GM18858 (cell line): ENCODE measurements around the gene DYNC1LI1.
"Not testable (repeated sequence)": the region's sequence is repeated elsewhere in the genome, so short reads cannot be mapped to it uniquely, and the experiment has no call there.

Experiments
- ATAC-seq: cut with Tn5 transposase; IDR thresholded peaks from one replicate; pipeline ENCODE4 v1.9.1; 2021; ENCODE audit not compliant: unreplicated experiment

The DYNC1LI1 gene

DNA sequence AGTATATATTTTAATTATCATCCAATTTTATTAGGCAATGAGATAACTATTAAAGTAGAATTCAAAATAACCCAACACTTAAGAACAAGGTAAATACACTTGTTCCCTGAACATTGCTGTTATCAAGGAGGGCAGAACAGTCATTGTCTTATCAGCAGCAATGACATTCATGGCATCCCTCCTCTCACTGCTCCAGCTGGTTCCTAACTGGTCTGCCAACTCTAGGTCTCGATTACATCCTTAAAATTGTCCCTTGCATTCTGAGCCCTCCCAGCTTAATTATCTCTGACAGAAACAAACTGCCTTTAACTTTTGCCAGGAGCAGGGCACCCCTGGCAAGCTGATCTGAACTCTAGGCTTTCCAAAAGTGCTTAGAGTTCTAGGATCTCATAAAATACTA lies 14.0 kb upstream of the DYNC1LI1 start:
- no peak for ATAC-seq

DNA sequence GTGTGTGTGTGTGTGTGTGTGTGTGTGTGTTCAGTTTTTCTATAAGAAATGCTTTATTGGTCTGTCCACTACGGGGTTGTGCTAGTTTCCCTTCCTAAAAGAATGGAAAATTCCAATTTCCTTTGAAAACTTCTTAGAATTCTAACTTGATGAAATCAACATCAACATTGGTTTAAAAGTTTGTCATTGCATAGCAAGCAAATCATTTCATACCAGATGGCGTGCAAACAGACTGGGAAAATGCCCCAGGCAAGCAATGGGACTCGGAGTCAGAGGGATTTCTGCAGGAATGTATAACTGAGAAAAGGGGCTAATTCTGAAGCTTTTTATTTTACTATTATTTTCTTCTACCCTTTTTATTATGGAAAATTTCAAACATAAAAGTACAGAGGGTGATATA lies 13.1 kb upstream of the DYNC1LI1 start:
- no peak for ATAC-seq

DNA sequence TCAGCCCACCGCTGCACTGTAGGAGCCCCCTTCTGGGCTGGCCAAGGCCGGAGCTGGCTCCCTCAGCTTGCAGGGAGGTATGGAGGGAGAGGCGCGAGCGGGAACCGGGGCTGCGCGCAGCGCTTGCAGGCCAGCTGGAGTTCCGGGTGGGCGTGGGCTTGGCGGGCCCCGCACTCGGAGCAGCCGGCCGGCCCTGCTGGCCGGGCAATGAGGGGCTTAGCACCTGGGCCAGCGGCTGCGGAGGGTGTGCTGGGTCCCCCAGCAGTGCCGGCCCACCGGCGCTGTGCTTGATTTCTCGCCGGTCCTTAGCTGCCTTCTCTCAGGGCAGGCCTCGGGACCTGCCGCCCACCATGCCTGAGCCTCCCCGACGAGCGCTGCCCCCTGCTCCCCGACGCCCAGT lies 8.0 kb upstream of the DYNC1LI1 start:
- ATAC-seq, result not testable (repeated sequence)

DNA sequence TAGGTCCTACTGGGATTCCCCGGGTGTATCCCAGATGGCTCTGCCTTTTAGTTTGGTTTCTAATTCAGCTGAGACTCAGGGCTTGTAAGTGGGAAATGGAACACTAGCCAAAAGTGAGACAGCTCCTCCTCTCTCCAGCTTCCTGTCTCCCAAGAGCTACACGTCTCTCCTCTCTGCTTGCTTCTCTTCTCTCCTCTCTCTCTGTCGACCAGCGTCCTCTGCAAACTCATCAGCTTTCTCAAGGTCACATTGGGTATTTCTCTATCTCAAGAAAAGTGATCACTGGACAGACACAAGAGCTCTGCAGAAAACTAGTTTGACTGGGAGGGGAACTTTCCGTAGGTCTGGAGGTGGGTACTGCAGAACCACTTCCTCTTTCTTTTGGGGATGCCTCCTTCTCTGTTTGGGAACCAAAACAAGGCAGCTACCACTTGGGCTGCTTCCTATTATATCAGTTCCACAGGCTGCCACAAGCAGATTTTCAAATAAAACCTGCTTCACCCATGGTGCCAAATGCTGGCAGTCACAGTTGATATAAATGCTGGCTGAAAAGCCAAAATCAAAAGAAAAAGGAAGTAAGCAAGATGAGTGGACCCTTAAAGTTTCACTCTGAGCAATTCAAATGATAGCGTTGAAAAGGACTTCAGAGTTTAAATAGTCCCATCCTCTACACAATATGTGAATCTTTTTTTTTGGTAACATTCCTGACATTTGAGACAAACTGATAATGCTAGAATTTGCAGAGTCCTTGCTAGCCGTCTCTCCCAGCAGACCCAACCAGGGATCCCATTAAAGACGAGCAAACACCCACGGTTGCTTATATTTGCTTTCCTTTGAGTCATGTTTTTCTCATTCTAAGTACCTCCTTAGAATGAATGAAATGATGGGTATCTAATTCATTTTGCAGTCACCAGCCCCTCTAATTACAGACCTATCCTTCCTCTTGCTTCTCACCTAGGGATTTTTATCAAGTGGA lies 7.2 kb upstream of the DYNC1LI1 start:
- ATAC-seq, result peak; percentile 93

DNA sequence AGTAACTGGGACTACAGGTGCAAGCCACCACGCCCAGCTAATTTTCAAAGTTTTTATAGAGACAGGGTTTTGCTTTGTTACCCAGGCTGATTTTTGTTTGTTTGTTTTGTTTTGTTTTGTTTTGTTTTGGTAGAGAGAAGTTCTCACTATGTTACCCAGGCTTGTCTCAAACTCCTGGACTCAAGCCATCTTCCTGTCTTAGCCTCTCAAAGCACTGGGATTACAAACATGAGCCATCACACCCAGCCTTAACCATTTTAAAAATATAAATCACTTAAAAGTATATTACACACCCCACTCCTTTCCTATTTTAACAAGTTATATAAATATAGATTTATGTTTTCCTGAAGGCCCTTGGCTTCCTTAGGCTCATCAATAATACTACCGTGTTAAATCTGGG lies 6.5 kb upstream of the DYNC1LI1 start:
- ATAC-seq, result no peak

DNA sequence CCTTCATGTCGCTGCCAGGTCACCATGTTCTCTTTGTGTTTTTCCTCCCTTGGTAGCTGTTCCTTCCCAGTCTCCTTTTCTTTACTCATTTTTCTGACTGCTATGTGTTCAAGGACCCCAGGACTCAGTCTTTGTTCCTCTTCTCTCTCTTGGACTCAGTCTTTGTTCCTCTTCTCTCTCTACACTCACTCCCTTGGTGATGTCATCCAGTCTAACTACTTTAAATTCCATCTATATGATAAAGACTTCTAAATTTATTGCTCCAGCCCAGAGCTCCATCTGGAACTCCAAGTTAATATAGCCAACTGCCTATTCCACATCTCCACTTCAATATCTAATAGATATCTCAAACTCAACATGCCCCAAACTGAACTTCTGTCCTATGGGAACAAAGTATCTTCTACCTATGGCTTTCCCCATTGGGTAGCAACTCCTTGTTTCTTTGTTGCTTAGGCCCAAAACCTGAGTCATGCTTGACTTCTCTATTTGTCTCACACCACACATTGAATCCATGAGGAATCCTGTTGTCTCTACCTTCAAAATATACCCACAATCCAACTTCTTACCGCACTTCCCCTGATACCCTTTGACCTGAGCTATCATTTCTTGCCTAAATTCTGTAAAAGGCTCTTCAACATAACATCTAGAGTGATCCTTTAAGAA lies 4.9 kb upstream of the DYNC1LI1 start:
- ATAC-seq, result no peak

DNA sequence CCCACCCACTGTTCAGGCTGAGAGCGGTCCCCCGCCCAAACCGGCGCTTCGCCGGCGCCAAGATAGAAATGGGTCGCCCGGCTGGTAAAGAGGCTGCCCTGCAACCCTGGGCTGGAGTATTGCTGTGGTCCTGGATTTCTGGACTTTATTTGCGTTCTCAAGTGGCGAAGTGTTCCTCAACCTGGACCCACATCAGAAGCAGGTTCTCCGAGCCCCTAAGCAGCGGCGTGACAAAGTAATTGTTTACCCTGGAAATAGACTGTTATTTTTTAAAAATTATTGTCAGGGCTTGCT lies 481 bp upstream of the DYNC1LI1 start:
- no peak for ATAC-seq

DNA sequence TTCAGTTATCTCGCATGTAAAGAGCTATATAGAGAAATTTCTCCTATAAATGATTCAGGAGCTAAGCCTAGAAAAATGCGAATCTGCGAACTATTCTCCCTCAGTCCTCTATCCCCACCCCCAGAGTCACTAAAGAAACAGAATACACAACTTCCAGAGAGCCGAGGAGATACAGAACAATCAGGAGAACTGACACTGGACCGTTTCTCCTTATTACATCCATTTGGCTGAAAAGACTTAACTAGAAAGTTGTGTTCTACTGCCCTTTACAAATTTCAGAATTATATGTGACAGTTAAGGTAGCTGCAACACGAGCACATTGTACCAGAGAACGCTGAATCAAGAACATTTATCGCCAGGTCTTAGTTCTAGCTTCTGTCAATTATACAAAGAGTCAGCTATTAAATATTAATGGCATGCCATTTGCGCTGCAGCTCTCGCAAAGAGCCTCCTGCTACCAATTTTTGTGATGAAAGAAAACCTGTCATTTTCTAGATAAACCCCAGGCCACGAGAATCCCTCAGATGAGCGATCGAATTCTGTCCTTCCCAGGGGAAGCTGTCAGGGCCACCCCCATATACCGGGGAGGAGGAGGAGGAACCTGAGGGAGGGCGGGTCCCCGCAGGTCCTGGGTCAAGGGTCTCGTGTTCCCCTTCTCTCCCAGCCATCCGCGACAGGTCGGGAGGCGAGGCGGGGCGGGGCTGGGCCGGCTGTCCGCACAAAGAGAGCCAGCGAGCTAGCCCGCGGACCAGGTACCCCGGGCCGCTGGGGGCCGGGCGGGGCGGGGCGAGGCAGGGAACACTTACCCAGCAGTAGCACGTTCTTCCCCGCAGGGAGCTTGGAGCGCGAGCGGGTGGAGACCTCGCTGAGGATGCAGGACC lies 878 bp downstream of the DYNC1LI1 start:
- peak; percentile 45 for ATAC-seq

DNA sequence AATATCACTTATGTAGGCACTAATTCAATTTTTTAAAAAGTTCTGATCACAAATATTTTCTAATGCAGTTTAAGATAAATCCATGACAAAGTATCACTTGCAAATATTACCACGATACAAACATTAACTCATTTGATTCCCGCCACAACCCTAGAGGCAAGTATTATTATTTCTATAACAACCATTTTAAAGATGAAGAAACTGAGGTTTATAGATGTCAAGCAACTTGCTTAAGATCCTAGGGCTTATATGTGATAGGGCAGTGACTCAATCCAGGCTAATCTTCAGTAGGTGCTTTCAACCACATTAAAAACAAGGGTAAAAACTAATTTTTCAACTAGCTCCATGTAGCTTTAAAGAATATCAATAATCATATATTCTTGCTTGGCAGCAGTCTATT lies 1.7 kb downstream of the DYNC1LI1 start:
- no peak for ATAC-seq

DNA sequence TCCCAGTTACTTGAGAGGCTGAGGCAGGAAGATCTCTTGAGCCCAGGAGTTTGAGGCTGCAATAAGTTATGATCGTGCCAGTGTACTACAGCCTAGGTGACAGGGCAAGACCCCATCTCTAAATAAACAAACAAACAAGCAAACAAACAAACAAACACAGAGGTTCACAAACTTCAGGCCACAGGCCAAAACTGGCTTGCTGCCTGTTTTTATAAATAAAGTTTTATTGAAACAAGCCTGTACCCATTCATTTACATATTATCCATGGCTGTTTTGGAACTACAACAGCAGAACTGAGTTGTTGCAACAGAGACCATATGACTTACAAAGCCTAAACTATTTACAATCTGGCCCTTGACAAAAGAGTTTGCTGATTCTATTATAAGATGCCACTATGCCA lies 6.5 kb downstream of the DYNC1LI1 start:
- ATAC-seq, result no peak

DNA sequence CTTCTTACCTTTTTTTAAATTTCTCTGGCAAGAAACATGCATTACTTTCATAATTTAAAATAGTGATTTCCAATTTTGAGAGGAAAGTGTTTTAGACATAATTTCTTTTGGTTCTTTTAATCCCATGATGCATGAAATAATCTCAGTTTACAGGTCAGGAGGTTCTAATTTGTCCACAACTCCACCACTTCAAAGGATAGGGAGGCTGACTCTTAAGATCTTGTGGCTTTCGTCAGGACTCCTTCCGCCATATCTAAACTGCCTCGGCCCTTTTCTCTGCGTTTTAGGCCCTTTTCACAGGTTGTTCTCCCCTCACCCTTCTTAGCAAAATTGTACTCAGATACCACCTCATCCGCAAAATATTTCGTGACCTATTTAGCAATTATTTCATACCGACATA lies 8.0 kb downstream of the DYNC1LI1 start:
- no peak for ATAC-seq

DNA sequence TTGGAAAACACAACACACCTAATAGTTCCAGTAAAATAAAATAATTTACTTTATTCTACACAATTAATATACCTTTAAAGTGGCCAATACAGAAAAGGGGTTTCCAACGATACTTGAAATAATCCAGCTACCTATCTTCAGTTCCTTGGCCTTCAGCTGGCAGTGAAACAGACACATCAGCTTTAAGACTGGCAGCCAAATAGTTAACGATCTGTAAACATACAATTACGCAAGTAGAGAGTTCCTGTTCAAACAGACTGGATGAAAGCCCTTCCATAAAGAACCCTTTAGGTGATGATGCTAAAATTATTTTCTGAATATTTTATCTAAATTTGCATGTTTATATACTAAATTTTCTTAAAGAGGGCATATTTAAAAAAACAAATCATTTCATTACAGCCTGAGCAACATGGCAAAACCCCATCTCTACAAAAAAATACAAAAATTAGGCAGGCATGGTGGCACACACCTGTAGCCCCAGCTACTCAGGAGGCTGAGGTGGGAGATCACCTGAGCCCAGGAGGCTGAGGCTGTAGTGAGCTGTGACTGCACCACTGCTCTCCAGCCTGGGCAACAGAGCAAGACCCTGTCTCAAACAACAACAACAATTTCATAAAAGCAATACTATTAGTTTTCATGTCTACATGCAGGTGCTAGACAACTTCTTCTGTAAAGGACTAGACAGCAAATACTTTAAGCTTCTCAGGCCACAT lies 12.9 kb downstream of the DYNC1LI1 start:
- ATAC-seq, result no peak

DNA sequence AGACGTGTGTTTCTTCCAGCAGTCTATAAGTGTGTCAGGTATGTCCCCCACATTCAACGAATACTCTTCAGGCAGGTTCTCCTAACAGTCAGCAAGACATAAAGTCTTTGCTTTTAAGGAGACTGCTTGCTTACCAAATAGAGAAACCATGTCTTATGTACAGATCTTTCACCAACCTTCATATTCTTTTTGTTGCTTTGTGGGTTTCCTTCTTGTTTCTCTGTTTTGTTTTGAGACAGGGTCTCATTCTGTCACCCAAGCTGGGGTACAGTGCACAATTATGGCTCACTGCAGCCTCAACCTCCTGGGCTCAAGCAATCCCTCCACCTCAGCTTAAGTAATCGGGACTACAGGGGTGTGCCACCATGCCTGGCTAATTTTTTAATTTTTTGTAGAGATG lies 14.3 kb downstream of the DYNC1LI1 start:
- peak; percentile 30 for ATAC-seq

DNA sequence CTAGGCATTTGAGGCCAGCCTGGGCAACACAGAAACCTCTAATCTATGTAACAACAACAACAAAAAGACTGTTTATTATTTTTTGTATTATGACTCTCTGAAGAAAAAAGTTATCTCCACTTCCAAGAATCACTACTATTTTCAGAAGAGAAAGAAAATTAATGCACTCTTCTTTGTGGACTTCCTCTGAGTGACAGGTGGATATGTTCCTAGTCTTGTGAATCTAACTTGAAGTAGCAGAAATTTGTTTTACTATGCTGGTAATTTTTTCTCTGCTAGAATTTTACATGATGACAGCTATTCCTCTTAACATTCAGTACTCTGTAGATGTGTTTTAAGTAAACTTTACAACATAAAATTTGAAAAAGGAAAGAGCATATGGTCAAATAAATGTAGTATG lies 16.7 kb downstream of the DYNC1LI1 start:
- no peak for ATAC-seq

DNA sequence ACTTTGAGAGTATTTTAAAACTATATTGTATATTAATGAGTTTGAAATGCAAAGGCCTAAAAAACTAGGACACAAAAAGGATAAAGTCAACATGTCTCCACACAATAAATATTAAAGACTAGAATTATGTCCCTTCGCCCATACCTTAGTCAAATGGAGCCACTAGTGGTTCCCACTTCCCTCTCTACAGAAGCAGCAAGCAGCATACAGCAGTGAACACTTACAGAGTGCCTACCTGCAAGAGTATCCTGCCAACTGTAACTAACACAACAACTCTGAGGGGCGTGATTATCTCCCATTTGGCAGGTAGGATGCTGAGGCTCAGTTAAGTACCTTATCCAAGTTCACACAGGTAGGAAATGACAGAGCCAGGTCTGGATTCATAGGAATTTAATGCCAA lies 17.2 kb downstream of the DYNC1LI1 start:
- ATAC-seq, result peak; percentile 48

DNA sequence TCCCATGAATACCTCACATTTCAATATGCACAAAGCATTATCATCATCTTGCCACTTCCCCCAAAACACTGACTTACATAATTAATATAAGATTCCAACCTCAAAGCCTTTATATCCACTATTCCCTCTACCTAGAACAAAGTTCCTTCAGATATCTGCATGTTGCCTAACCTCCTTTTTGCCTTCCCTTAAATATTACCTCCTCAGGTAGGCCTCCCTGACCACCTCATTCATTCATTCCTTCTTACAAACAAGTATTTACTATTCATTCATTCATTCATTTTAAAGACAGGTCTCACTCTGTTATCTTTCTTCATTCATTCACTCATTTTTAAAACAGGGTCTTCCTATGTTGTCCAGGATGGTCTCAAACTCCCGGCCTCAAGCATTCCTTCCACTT lies 18.6 kb downstream of the DYNC1LI1 start:
- ATAC-seq, result no peak

DNA sequence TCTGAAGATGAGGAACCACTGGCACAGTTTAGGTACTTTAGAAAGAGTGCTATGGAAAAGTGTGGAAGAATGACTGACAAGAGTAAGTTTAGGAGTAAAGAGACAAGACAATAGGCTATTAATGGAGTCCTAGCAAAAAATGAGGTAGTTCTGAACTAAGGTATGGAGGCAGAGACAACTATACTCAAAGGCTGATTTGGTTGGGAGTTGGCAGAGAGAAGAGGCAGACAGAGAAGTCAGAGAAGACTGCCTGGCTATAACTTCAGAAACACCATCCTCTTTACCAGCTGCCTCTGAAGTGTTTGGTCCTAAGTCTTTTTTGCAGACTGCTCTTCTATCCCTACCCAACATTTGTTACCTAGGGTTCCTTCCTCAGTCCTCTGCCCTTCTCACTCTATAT lies 19.2 kb downstream of the DYNC1LI1 start:
- peak; percentile 20 for ATAC-seq

DNA sequence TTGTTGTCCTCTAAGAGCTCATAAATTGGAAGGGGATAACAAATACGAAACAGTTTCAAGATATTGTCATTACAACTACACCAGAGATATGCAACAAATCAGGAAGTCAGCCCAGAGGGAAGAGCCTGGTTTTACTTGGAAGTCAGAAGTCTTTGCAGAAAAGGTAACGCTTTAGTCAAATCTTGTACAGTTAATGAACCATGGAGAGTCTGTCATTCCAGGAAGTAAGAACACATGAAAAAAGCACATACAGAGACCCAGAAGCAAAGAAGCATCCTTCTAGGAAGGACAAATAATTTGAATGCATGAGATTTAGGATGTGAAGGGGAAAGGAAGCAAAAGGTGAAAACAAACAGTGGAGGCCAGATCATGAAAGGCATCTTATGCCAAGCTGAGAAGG lies 19.6 kb downstream of the DYNC1LI1 start:
- ATAC-seq, result peak; percentile 35

DNA sequence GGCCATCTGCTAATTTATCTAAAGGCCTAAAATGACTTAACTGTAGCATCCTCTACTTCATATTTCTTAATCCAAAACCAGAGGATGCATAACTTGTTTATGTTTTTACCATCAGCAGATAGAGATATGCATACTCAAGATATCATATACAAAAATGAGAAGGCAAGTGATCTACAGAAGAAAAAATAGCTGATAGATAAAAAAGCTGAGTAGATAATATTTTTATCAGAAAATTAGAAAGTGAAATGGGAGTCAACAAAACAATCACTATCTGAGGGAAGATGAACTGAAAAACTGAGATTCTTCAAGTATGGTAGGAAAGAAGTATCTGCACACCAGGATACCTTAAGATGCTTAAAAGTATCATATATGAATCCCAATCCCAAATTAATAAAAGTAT lies 25.4 kb downstream of the DYNC1LI1 start:
- ATAC-seq, result no peak

DNA sequence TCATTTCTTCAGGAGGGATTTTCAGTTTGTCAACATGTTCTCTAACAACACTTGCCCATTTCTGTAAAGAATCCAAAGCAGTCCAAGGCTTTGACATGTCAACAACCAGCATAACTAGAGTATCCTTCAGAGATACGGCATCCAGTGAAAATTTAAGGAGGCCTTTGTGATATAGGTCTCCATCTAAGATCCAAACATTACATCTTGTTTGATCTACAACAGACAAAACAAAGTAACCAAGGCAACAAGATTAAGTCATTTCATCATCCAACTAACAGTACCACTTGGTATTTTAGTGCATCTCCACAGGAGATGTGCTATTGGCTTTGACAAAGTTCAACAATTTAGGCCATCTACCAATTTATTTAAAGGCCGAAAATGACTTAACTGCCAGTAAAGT lies 25.8 kb downstream of the DYNC1LI1 start:
- ATAC-seq, result no peak

DNA sequence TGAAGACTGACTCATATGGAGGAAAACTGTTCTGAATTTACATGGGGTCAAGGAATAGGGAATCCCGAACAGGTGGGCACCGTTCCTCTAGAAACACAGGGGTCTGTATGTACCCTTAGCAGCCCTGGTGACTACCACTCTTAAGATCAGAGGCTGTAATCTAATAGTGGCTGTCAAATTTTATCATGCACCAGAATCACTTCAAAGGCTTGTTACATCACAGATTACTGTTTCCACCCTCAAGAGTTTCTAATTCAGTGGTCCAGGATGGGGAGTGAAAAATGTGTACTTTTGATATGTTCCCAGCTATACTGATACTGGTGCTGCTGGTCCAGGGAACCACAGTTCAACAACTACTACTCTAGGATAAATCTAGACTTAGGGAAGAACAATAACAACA lies 27.9 kb downstream of the DYNC1LI1 start:
- ATAC-seq, result no peak
